Measurements from ENCODE around the gene TDP1.

DNA sequence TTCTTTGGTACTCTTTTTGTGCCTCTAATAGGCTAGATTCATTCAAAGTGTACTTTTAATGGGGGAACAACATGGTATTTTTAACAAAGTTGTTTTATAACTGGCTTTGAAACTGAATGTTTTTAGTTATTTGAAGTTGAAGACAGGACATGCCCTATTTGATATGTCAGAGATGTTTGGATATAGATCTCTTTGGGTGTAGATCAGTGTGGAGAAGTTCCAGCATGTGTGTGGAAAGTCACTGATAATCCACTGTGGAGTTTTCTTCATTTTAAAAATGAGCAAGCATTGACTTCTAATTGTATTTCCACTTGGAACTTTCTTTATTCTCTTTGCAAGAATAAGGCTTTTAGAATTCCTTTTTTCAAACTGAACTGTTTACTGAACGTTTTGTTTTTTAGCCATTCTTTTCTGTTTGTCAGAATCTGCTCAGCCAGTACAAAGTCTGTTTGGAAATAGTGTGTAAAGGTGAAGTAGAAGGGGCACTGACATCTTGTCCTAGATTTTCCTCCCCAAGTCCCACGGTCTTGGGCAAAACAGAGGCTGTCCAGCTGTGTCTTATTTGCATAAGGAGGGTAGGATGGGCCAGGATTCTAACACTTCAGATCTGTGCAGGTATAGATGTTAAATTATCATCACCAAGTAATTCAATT is 35.0 kb downstream of the TDP1 start:
- TF ChIP-seq, protein P1, sequence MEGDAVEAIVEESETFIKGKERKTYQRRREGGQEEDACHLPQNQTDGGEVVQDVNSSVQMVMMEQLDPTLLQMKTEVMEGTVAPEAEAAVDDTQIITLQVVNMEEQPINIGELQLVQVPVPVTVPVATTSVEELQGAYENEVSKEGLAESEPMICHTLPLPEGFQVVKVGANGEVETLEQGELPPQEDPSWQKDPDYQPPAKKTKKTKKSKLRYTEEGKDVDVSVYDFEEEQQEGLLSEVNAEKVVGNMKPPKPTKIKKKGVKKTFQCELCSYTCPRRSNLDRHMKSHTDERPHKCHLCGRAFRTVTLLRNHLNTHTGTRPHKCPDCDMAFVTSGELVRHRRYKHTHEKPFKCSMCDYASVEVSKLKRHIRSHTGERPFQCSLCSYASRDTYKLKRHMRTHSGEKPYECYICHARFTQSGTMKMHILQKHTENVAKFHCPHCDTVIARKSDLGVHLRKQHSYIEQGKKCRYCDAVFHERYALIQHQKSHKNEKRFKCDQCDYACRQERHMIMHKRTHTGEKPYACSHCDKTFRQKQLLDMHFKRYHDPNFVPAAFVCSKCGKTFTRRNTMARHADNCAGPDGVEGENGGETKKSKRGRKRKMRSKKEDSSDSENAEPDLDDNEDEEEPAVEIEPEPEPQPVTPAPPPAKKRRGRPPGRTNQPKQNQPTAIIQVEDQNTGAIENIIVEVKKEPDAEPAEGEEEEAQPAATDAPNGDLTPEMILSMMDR (IDR thresholded peaks at IDR 0.05), result no peak
- no peak for TF ChIP-seq POLR2A (IDR thresholded peaks at IDR 0.05)
